ENCODE measurements around the gene DCDC2C.

GRCh38 chr2:3754280-3754679 lies 50.9 kb downstream of the DCDC2C start:
- no peak for TF ChIP-seq TAF1 (IDR thresholded peaks at IDR 0.05; ENCODE audit: borderline replicate concordance, insufficient read depth, low read length)
- TF ChIP-seq POLR2AphosphoS5 (IDR thresholded peaks at IDR 0.05; ENCODE audit: low read depth, low read length), result no peak

All from PFSK-1 (cell line).